ENCODE measurements around the gene PRICKLE1.

The PRICKLE1 gene

GRCh38 chr12:42560977-42561376, 28.6 kb downstream of the PRICKLE1 start:
- no peak overlapping the region for H3K4me3 ChIP-seq (replicated peaks; ENCODE audit: insufficient read depth, low read length)
- TF ChIP-seq CTCF (IDR thresholded peaks at IDR 0.05; ENCODE audit: insufficient read depth, low read length) = no peak

DNA sequence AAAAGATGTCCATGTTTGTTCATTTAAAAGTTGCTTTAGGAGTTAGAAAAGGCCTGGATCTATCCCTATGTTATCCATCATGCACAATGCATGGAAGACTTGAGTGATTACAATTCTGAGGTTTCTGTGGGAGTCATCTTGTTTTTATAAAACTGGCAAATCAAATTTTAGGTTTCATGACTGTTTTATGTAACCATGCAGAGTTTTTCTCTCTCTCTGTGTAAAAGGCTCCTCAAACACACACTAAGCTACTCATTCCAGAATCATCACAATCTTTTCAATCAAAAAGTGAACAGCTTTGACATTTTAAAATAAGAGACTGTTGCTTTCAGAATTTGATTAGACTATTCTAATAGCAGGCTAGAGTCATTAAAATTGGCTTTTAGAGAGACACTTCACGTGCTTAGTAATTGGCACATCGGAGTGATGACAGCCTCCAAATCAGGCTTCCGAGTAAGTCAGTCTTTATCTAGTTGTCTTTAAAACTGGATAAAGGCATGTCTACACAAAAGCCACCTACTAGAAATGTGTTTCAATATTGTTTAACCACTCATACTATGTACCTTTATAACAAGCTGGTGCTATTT, 31.9 kb downstream of the PRICKLE1 start:
- no peak for TF ChIP-seq POLR2AphosphoS5 (IDR thresholded peaks at IDR 0.05; ENCODE audit: low read depth)
- no peak for TF ChIP-seq SPI1 (IDR thresholded peaks at IDR 0.05; ENCODE audit: borderline replicate concordance, low read depth)
- TF ChIP-seq CTCF (IDR thresholded peaks at IDR 0.05; ENCODE audit: insufficient read depth, low read length) = no peak
- TF ChIP-seq, protein P1, sequence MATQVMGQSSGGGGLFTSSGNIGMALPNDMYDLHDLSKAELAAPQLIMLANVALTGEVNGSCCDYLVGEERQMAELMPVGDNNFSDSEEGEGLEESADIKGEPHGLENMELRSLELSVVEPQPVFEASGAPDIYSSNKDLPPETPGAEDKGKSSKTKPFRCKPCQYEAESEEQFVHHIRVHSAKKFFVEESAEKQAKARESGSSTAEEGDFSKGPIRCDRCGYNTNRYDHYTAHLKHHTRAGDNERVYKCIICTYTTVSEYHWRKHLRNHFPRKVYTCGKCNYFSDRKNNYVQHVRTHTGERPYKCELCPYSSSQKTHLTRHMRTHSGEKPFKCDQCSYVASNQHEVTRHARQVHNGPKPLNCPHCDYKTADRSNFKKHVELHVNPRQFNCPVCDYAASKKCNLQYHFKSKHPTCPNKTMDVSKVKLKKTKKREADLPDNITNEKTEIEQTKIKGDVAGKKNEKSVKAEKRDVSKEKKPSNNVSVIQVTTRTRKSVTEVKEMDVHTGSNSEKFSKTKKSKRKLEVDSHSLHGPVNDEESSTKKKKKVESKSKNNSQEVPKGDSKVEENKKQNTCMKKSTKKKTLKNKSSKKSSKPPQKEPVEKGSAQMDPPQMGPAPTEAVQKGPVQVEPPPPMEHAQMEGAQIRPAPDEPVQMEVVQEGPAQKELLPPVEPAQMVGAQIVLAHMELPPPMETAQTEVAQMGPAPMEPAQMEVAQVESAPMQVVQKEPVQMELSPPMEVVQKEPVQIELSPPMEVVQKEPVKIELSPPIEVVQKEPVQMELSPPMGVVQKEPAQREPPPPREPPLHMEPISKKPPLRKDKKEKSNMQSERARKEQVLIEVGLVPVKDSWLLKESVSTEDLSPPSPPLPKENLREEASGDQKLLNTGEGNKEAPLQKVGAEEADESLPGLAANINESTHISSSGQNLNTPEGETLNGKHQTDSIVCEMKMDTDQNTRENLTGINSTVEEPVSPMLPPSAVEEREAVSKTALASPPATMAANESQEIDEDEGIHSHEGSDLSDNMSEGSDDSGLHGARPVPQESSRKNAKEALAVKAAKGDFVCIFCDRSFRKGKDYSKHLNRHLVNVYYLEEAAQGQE (IDR thresholded peaks at IDR 0.05; ENCODE audit: insufficient replicate concordance, low read depth) = no peak
- TF ChIP-seq GABPA (IDR thresholded peaks at IDR 0.05; ENCODE audit: low read depth) = no peak
- no peak for DNase-seq (ENCODE audit: low read depth in 1 of 2, low spot score in 1 of 2)
- H3K27ac ChIP-seq (replicated peaks) = no peak overlapping the region
- H3K27me3 ChIP-seq (ENCODE audit: insufficient read depth, poor library complexity, severe bottlenecking) = peaks cover 2% of the 10 kb centered on the region
- no peak overlapping the region for H3K4me3 ChIP-seq (replicated peaks; ENCODE audit: insufficient read depth, low read length)

More at GRCh38 chr12:42560977-42561376, 28.6 kb downstream of the PRICKLE1 start:
- Histone ChIP-seq H3K27ac (replicated peaks) (no peak overlapping the region), H3K27me3 (ENCODE audit: insufficient read depth, poor library complexity, severe bottlenecking) (peaks cover 2% of the 10 kb centered on the region)
- no peak for DNase-seq (ENCODE audit: low read depth in 1 of 2, low spot score in 1 of 2)

GRCh38 chr12:42556917-42557316, 32.6 kb downstream of the PRICKLE1 start:
- no peak overlapping the region for H3K27ac ChIP-seq (replicated peaks)
- no peak overlapping the region for H3K4me3 ChIP-seq (replicated peaks; ENCODE audit: insufficient read depth, low read length)
- DNase-seq (ENCODE audit: low read depth in 1 of 2, low spot score in 1 of 2) = no peak
- H3K27me3 ChIP-seq (ENCODE audit: insufficient read depth, poor library complexity, severe bottlenecking) = peaks cover 2% of the 10 kb centered on the region
- TF ChIP-seq, protein P1 (IDR thresholded peaks at IDR 0.05; ENCODE audit: insufficient replicate concordance, low read depth) = no peak
- TF ChIP-seq CTCF (IDR thresholded peaks at IDR 0.05; ENCODE audit: insufficient read depth, low read length) (no peak), POLR2AphosphoS5 (IDR thresholded peaks at IDR 0.05; ENCODE audit: low read depth) (no peak)

GRCh38 chr12:42552822-42553221, 36.7 kb downstream of the PRICKLE1 start:
- Histone ChIP-seq H3K27me3 (ENCODE audit: insufficient read depth, poor library complexity, severe bottlenecking) (no peaks in the 10 kb centered on the region), H3K4me3 (replicated peaks; ENCODE audit: insufficient read depth, low read length) (no peak overlapping the region), H3K27ac (replicated peaks) (no peak overlapping the region)
- no peak for DNase-seq (ENCODE audit: low read depth in 1 of 2, low spot score in 1 of 2)
- TF ChIP-seq POLR2AphosphoS5 (IDR thresholded peaks at IDR 0.05; ENCODE audit: low read depth) = no peak
- TF ChIP-seq, protein P1 (IDR thresholded peaks at IDR 0.05; ENCODE audit: insufficient replicate concordance, low read depth) = no peak
- TF ChIP-seq GABPA (IDR thresholded peaks at IDR 0.05; ENCODE audit: low read depth) = no peak

All from HL-60 (cell line).